Measurements from ENCODE around the gene ANKRD39. TPM values are rescaled to one million over a fixed set of nuclear protein-coding genes. Genes with fewer than 3 reads are reported as not detected.

Gene ANKRD39
- total RNA-seq, 1 experiment from 2014 or later, result 25.3 TPM

DNA sequence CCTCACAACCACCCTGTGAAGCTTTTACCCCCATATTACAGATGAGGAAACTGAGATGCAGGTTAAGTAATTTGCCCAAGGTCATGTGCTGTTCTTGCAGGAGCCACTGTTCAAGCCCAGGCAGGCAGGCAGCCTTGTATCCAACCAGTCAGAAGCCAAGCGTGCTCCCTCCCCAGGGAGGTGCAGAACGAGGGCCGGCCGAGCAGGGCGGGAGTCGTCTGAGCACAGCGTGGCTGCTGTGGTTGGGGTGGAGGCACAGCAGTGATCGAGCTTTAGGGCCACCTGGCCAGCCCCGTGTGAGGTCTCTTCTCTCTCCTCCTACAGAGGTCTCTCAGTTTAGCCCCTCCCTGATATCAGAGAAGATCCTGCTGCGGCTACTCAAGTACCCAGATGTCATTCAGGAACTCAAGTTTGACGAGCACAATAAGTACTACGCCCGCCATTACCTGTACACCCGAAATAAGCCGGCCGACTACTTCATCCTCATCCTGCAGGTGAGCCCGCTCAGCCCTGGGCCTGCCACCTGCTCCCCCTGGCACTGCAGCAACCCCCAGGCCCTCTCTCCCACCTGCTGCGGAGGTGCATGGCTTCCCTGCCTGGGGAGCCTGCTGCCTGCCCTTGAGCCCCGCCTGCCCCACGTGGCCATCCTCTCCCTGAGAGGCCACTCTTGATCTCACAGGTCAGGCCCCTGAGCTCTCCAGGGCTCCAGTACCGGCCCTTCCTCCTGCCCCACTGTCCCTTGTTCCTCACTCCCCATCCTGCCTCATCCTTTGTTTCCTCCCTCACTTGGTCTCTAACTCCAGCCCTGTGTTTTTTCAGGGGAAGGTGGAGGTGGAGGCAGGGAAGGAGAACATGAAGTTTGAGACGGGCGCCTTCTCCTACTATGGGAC, 58.8 kb downstream of the ANKRD39 start:
- TF ChIP-seq, protein P1, sequence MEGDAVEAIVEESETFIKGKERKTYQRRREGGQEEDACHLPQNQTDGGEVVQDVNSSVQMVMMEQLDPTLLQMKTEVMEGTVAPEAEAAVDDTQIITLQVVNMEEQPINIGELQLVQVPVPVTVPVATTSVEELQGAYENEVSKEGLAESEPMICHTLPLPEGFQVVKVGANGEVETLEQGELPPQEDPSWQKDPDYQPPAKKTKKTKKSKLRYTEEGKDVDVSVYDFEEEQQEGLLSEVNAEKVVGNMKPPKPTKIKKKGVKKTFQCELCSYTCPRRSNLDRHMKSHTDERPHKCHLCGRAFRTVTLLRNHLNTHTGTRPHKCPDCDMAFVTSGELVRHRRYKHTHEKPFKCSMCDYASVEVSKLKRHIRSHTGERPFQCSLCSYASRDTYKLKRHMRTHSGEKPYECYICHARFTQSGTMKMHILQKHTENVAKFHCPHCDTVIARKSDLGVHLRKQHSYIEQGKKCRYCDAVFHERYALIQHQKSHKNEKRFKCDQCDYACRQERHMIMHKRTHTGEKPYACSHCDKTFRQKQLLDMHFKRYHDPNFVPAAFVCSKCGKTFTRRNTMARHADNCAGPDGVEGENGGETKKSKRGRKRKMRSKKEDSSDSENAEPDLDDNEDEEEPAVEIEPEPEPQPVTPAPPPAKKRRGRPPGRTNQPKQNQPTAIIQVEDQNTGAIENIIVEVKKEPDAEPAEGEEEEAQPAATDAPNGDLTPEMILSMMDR (conservative IDR thresholded peaks at IDR 0.05; ENCODE audit: low read depth, low read length), result no peak
- TF ChIP-seq EZH2 (IDR thresholded peaks at IDR 0.05; ENCODE audit: borderline replicate concordance, low read depth, low read length, poor library complexity, severe bottlenecking), result no peak

More for the DNA sequence above, 58.8 kb downstream of the ANKRD39 start:
- Histone ChIP-seq H3K4me1 (ENCODE audit: insufficient read depth, low read length, poor library complexity, severe bottlenecking) (no peaks in the 10 kb centered on the region), H3K27me3 (replicated peaks; ENCODE audit: insufficient read depth, low read depth, low read length, poor library complexity) (no peaks in the 10 kb centered on the region), H3K36me3 (ENCODE audit: insufficient read depth, low read length, poor library complexity, severe bottlenecking) (no peaks in the 10 kb centered on the region), H3K4me3 (ENCODE audit: low read depth, low read length, poor library complexity, severe bottlenecking) (no peak overlapping the region), H3K27ac (ENCODE audit: low read depth, low read length, poor library complexity, severe bottlenecking) (no peak overlapping the region), H3K9me3 (ENCODE audit: low read depth, low read length, poor library complexity, severe bottlenecking) (no peaks in the 10 kb centered on the region)
- intact Hi-C loops (cut with micrococcal nuclease; ENCODE audit: unreplicated experiment), result no loop called here
- CTCF ChIA-PET, result no interaction called here
- DNase-seq (ENCODE audit: low spot score), result no peak
- no TSS peak for BruUV-seq (replicated peaks)
- POLR2A ChIA-PET (ENCODE audit: low non-redundant PET), result interaction anchor here (0.6 kb wide), 1 partner anchor 25 kb away, joined by 4 read pairs; no protein-coding TSS in a partner anchor

Small RNAs within 50 kb of the gene (microRNA-seq; reads per million reads assigned to microRNA genes)
- gene MIR3127, result 36.9 reads per million, percentile 51 among the genes with 10 or more reads in this experiment

Other genes with a start within 250 kb of the ANKRD39 start
- gene KANSL3, start 219.7 kb downstream of the ANKRD39 start, total RNA-seq (2021), result 71.8 and 77.9 TPM in 2 replicates
- 1.2 TPM in 2 replicates for gene FER1L5, start 215.3 kb downstream of the ANKRD39 start, total RNA-seq (2021)
- gene LMAN2L, start 118.0 kb downstream of the ANKRD39 start, total RNA-seq (2021), result 23.1 and 24.0 TPM in 2 replicates
- 15.0 and 16.3 TPM in 2 replicates for gene CNNM4, start 97.1 kb downstream of the ANKRD39 start, total RNA-seq (2021)
- gene CNNM3, start 41.7 kb downstream of the ANKRD39 start, total RNA-seq (2021), result 20.3 and 20.9 TPM in 2 replicates
- 6.2 and 8.6 TPM in 2 replicates for gene ANKRD23, start 14.0 kb downstream of the ANKRD39 start, total RNA-seq (2021)
- 33.3 and 36.1 TPM in 2 replicates for gene SEMA4C, start 12.1 kb upstream of the ANKRD39 start, total RNA-seq (2021)
- not detected in 2 replicates for gene FAM178B, start 128.6 kb upstream of the ANKRD39 start, total RNA-seq (2021)
- gene FAHD2B, start 236.9 kb upstream of the ANKRD39 start, total RNA-seq (2021), result 6.3 and 9.0 TPM in 2 replicates

Data from A673 (cell line).